Stimulated activated CD4-positive, alpha-beta T cell treated with anti-CD3 and anti-CD28 coated beads, Interleukin-2, amount 100 ng/mL, for 24 hours (primary cell): ENCODE data around the gene MYB.
"Not testable (repeated sequence)": the region's sequence is repeated elsewhere in the genome, so short reads cannot be mapped to it uniquely, and the experiment has no call there.

Experiments used
- DNase-seq, 2 donors: peaks; one replicate each; pipeline ENCODE4 v3.0.0-alpha.2; 2020

The MYB gene

GRCh38 chr6:135224037-135224647 is 43.0 kb downstream of the MYB start:
- DNase-seq = no peak

GRCh38 chr6:135225911-135226310 is 44.8 kb downstream of the MYB start:
- no peak for DNase-seq

- DNase-seq = no peak
Measured at GRCh38 chr6:135226537-135226936, 45.4 kb downstream of the MYB start.

GRCh38 chr6:135227349-135227748 is 46.2 kb downstream of the MYB start:
- no peak for DNase-seq

- DNase-seq = no peak
Measured at GRCh38 chr6:135227758-135228157, 46.6 kb downstream of the MYB start.

- no peak for DNase-seq
Measured at GRCh38 chr6:135228486-135228885, 47.4 kb downstream of the MYB start.

GRCh38 chr6:135229996-135230395 is 48.9 kb downstream of the MYB start:
- DNase-seq = no peak

- no peak for DNase-seq
Measured at GRCh38 chr6:135230711-135231468, 49.8 kb downstream of the MYB start.

- DNase-seq = peak in 1 of 2 donors; percentile 17
Measured at GRCh38 chr6:135231469-135231844, 50.3 kb downstream of the MYB start.

- DNase-seq = no peak
Measured at GRCh38 chr6:135233686-135234491, 52.8 kb downstream of the MYB start.

GRCh38 chr6:135234492-135234780 is 53.3 kb downstream of the MYB start:
- no peak for DNase-seq

- DNase-seq = no peak
Measured at GRCh38 chr6:135235716-135236115, 54.6 kb downstream of the MYB start.

- no peak for DNase-seq
Measured at GRCh38 chr6:135236319-135236718, 55.2 kb downstream of the MYB start.

GRCh38 chr6:135236732-135237131 is 55.6 kb downstream of the MYB start:
- DNase-seq = no peak

- no peak for DNase-seq
Measured at GRCh38 chr6:135240711-135241110, 59.6 kb downstream of the MYB start.

GRCh38 chr6:135243871-135244796 is 63.0 kb downstream of the MYB start:
- DNase-seq = no peak

- no peak for DNase-seq
Measured at GRCh38 chr6:135244805-135245204, 63.7 kb downstream of the MYB start.

GRCh38 chr6:135246412-135247012 is 65.4 kb downstream of the MYB start:
- not testable (repeated sequence) for DNase-seq

- no peak for DNase-seq
Measured at GRCh38 chr6:135250234-135250633, 69.1 kb downstream of the MYB start.

GRCh38 chr6:135250751-135251497 is 69.8 kb downstream of the MYB start:
- DNase-seq = no peak

GRCh38 chr6:135251498-135252441 is 70.7 kb downstream of the MYB start:
- DNase-seq = no peak
